Measurements from ENCODE around the gene BTF3.

DNA sequence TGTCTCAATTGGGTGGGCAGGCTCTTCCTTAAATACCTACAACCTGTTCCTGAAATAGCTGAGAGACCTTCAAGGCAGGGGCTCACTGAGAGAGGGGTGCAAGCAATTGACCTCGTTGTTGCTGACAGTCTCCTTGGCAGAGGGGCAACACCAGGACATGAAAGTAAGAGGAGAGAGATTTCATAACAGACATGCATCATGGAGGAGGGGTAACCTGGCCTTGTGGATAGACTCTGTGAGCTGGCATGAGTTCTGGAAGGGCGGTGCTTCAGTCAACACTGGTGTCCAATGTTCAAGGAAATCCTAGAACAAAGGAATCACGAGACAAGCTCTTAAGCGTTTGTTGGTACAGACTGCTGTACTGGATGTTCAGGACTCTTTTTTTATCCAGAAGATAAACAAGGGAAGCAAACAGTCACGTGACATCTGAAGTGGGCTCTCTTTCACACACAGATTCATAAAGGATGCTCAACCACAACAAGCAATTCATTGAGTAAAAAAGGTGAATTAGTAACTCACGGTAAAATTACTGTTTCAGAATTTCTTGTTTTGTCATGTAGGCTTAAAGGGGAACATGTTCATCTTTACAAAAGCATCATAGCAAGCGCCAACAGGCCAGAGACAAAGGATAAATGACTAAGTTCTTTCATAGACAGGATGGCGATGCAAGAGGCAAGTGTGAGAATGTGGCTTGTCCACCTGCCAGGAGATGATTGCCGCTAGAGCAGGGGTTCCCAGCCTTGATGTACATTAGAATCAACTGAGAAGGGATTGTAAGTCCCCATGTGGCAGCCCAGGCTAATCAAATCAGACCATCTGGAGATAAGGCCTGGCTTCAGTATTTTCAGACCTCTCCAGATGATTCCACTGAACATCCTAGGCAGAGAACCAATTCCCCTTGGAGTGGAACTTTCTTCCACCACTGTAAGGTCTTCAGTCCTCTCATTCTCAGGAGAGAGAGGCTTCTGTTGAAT, 46.5 kb downstream of the BTF3 start:
- no peak for TF ChIP-seq POLR2A (IDR thresholded peaks at IDR 0.05)
- TF ChIP-seq, protein P1, sequence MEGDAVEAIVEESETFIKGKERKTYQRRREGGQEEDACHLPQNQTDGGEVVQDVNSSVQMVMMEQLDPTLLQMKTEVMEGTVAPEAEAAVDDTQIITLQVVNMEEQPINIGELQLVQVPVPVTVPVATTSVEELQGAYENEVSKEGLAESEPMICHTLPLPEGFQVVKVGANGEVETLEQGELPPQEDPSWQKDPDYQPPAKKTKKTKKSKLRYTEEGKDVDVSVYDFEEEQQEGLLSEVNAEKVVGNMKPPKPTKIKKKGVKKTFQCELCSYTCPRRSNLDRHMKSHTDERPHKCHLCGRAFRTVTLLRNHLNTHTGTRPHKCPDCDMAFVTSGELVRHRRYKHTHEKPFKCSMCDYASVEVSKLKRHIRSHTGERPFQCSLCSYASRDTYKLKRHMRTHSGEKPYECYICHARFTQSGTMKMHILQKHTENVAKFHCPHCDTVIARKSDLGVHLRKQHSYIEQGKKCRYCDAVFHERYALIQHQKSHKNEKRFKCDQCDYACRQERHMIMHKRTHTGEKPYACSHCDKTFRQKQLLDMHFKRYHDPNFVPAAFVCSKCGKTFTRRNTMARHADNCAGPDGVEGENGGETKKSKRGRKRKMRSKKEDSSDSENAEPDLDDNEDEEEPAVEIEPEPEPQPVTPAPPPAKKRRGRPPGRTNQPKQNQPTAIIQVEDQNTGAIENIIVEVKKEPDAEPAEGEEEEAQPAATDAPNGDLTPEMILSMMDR (IDR thresholded peaks at IDR 0.05 in 8 of 11, conservative IDR thresholded peaks at IDR 0.05 in 3 of 11): no peak

Data from spleen (tissue), 7 donors.